Measurements from ENCODE around the gene CTSO. TPM values are rescaled to one million over a fixed set of nuclear protein-coding genes. Genes with fewer than 3 reads are reported as not detected.

Gene CTSO
- polyA plus RNA-seq, 1 donor: 40.3 TPM

GRCh38 chr4:155974996-155975395, 21.3 kb upstream of the CTSO start:
- no peak for DNase-seq
- H3K36me3 ChIP-seq (ENCODE audit: control insufficient read depth, insufficient read depth, low read length): no peaks in the 10 kb centered on the region
- H3K4me3 ChIP-seq (ENCODE audit: low read length): no peak overlapping the region
- no peaks in the 10 kb centered on the region for H3K9me3 ChIP-seq (ENCODE audit: control insufficient read depth, low read depth, low read length)
- H3K27me3 ChIP-seq (ENCODE audit: control insufficient read depth, insufficient read depth, low read length): no peaks in the 10 kb centered on the region
- no CpG with 5 or more reads among the region's 3 CpGs for WGBS (ENCODE audit: insufficient coverage, low lambda C conversion rate)
- H3K27ac ChIP-seq (ENCODE audit: low read length): no peak overlapping the region
- no peaks in the 10 kb centered on the region for H3K4me1 ChIP-seq (ENCODE audit: control insufficient read depth, insufficient read depth, low read length)

GRCh38 chr4:155974476-155974749, 20.7 kb upstream of the CTSO start:
- WGBS (ENCODE audit: insufficient coverage, low lambda C conversion rate): no CpG with 5 or more reads among the region's 1 CpG
- Histone ChIP-seq H3K27me3 (ENCODE audit: control insufficient read depth, insufficient read depth, low read length) (no peaks in the 10 kb centered on the region), H3K4me3 (ENCODE audit: low read length) (no peak overlapping the region), H3K27ac (ENCODE audit: low read length) (no peak overlapping the region), H3K4me1 (ENCODE audit: control insufficient read depth, insufficient read depth, low read length) (no peaks in the 10 kb centered on the region), H3K36me3 (ENCODE audit: control insufficient read depth, insufficient read depth, low read length) (no peaks in the 10 kb centered on the region), H3K9me3 (ENCODE audit: control insufficient read depth, low read depth, low read length) (no peaks in the 10 kb centered on the region)
- DNase-seq: no peak

- no peak for DNase-seq
- Histone ChIP-seq H3K9me3 (ENCODE audit: control insufficient read depth, low read depth, low read length) (no peaks in the 10 kb centered on the region), H3K36me3 (ENCODE audit: control insufficient read depth, insufficient read depth, low read length) (no peaks in the 10 kb centered on the region), H3K4me1 (ENCODE audit: control insufficient read depth, insufficient read depth, low read length) (no peaks in the 10 kb centered on the region), H3K4me3 (ENCODE audit: low read length) (no peak overlapping the region), H3K27ac (ENCODE audit: low read length) (no peak overlapping the region), H3K27me3 (ENCODE audit: control insufficient read depth, insufficient read depth, low read length) (no peaks in the 10 kb centered on the region)
- WGBS (ENCODE audit: insufficient coverage, low lambda C conversion rate): 73% methylated on average over 8 of the region's 8 CpGs
Observed at GRCh38 chr4:155973639-155974475, 20.2 kb upstream of the CTSO start.

- Histone ChIP-seq H3K4me3 (ENCODE audit: low read length) (no peak overlapping the region), H3K27ac (ENCODE audit: low read length) (no peak overlapping the region), H3K27me3 (ENCODE audit: control insufficient read depth, insufficient read depth, low read length) (no peaks in the 10 kb centered on the region), H3K9me3 (ENCODE audit: control insufficient read depth, low read depth, low read length) (no peaks in the 10 kb centered on the region), H3K4me1 (ENCODE audit: control insufficient read depth, insufficient read depth, low read length) (no peaks in the 10 kb centered on the region), H3K36me3 (ENCODE audit: control insufficient read depth, insufficient read depth, low read length) (no peaks in the 10 kb centered on the region)
- WGBS (ENCODE audit: insufficient coverage, low lambda C conversion rate): no CpG with 5 or more reads among the region's 4 CpGs
- no peak for DNase-seq
Observed at GRCh38 chr4:155972098-155972497, 18.4 kb upstream of the CTSO start.

- DNase-seq: no peak
- WGBS (ENCODE audit: insufficient coverage, low lambda C conversion rate): 65% methylated on average over 2 of the region's 3 CpGs
Observed at GRCh38 chr4:155966731-155967395, 13.2 kb upstream of the CTSO start.

GRCh38 chr4:155966171-155966570, 12.5 kb upstream of the CTSO start:
- no peak overlapping the region for H3K4me3 ChIP-seq (ENCODE audit: low read length)
- no peaks in the 10 kb centered on the region for H3K9me3 ChIP-seq (ENCODE audit: control insufficient read depth, low read depth, low read length)
- no peaks in the 10 kb centered on the region for H3K36me3 ChIP-seq (ENCODE audit: control insufficient read depth, insufficient read depth, low read length)
- peaks cover 2% of the 10 kb centered on the region for H3K27me3 ChIP-seq (ENCODE audit: control insufficient read depth, insufficient read depth, low read length)
- H3K27ac ChIP-seq (ENCODE audit: low read length): no peak overlapping the region
- WGBS (ENCODE audit: insufficient coverage, low lambda C conversion rate): no CpG with 5 or more reads among the region's 2 CpGs
- no peak for DNase-seq
- H3K4me1 ChIP-seq (ENCODE audit: control insufficient read depth, insufficient read depth, low read length): no peaks in the 10 kb centered on the region

More at GRCh38 chr4:155966731-155967395, 13.2 kb upstream of the CTSO start:
- Histone ChIP-seq H3K9me3 (ENCODE audit: control insufficient read depth, low read depth, low read length) (no peaks in the 10 kb centered on the region), H3K27me3 (ENCODE audit: control insufficient read depth, insufficient read depth, low read length) (peaks cover 2% of the 10 kb centered on the region), H3K27ac (ENCODE audit: low read length) (no peak overlapping the region), H3K4me1 (ENCODE audit: control insufficient read depth, insufficient read depth, low read length) (no peaks in the 10 kb centered on the region), H3K4me3 (ENCODE audit: low read length) (no peak overlapping the region), H3K36me3 (ENCODE audit: control insufficient read depth, insufficient read depth, low read length) (no peaks in the 10 kb centered on the region)

- Histone ChIP-seq H3K4me3 (ENCODE audit: low read length) (no peak overlapping the region), H3K27me3 (ENCODE audit: control insufficient read depth, insufficient read depth, low read length) (peaks cover 2% of the 10 kb centered on the region)
- 83% methylated on average over 1 of the region's 8 CpGs for WGBS (ENCODE audit: insufficient coverage, low lambda C conversion rate)
Observed at GRCh38 chr4:155964016-155964891, 10.6 kb upstream of the CTSO start.

GRCh38 chr4:155962767-155963166, 9.1 kb upstream of the CTSO start:
- Histone ChIP-seq H3K36me3 (ENCODE audit: control insufficient read depth, insufficient read depth, low read length) (no peaks in the 10 kb centered on the region), H3K9me3 (ENCODE audit: control insufficient read depth, low read depth, low read length) (no peaks in the 10 kb centered on the region), H3K4me1 (ENCODE audit: control insufficient read depth, insufficient read depth, low read length) (no peaks in the 10 kb centered on the region), H3K27me3 (ENCODE audit: control insufficient read depth, insufficient read depth, low read length) (peaks cover 2% of the 10 kb centered on the region), H3K27ac (ENCODE audit: low read length) (no peak overlapping the region), H3K4me3 (ENCODE audit: low read length) (no peak overlapping the region)
- DNase-seq: no peak
- 80% methylated on average over 1 of the region's 2 CpGs for WGBS (ENCODE audit: insufficient coverage, low lambda C conversion rate)

More at GRCh38 chr4:155964016-155964891, 10.6 kb upstream of the CTSO start:
- no peaks in the 10 kb centered on the region for H3K36me3 ChIP-seq (ENCODE audit: control insufficient read depth, insufficient read depth, low read length)
- DNase-seq: no peak
- H3K9me3 ChIP-seq (ENCODE audit: control insufficient read depth, low read depth, low read length): no peaks in the 10 kb centered on the region
- no peaks in the 10 kb centered on the region for H3K4me1 ChIP-seq (ENCODE audit: control insufficient read depth, insufficient read depth, low read length)
- no peak overlapping the region for H3K27ac ChIP-seq (ENCODE audit: low read length)

- 71% methylated on average over 1 of the region's 4 CpGs for WGBS (ENCODE audit: insufficient coverage, low lambda C conversion rate)
- no peak for DNase-seq
- no peak overlapping the region for H3K27ac ChIP-seq (ENCODE audit: low read length)
Observed at GRCh38 chr4:155961575-155961974, 7.9 kb upstream of the CTSO start.

GRCh38 chr4:155960522-155960921, 6.9 kb upstream of the CTSO start:
- no peak overlapping the region for H3K4me3 ChIP-seq (ENCODE audit: low read length)
- WGBS (ENCODE audit: insufficient coverage, low lambda C conversion rate): no CpG with 5 or more reads among the region's 5 CpGs
- H3K9me3 ChIP-seq (ENCODE audit: control insufficient read depth, low read depth, low read length): no peaks in the 10 kb centered on the region
- H3K27me3 ChIP-seq (ENCODE audit: control insufficient read depth, insufficient read depth, low read length): peaks cover 2% of the 10 kb centered on the region
- H3K36me3 ChIP-seq (ENCODE audit: control insufficient read depth, insufficient read depth, low read length): no peaks in the 10 kb centered on the region
- H3K27ac ChIP-seq (ENCODE audit: low read length): no peak overlapping the region
- no peak for DNase-seq
- peaks cover 2% of the 10 kb centered on the region for H3K4me1 ChIP-seq (ENCODE audit: control insufficient read depth, insufficient read depth, low read length)

More at GRCh38 chr4:155961575-155961974, 7.9 kb upstream of the CTSO start:
- H3K36me3 ChIP-seq (ENCODE audit: control insufficient read depth, insufficient read depth, low read length): no peaks in the 10 kb centered on the region
- peaks cover 2% of the 10 kb centered on the region for H3K27me3 ChIP-seq (ENCODE audit: control insufficient read depth, insufficient read depth, low read length)
- H3K4me3 ChIP-seq (ENCODE audit: low read length): no peak overlapping the region
- H3K9me3 ChIP-seq (ENCODE audit: control insufficient read depth, low read depth, low read length): no peaks in the 10 kb centered on the region
- H3K4me1 ChIP-seq (ENCODE audit: control insufficient read depth, insufficient read depth, low read length): no peaks in the 10 kb centered on the region

Data from large intestine (tissue), 3 donors.